Testis (tissue), 2 donors: ENCODE results near the gene SIK2.

Experiments used
- POLR2A ChIP-seq: fragments of 450-650 bp; IDR thresholded peaks from one replicate; pipeline ENCODE4 v1.6.1; 2017; ENCODE audit warnings: antibody characterized with exemption, mild to moderate bottlenecking, moderate library complexity
- TF ChIP-seq, protein P1 (sequence below), 3 experiments: fragments of 450-650 bp in 2 of 3; fragments of 200-600 bp in 1 of 3; sonication (generic) in 1 of 3; IDR thresholded peaks; one replicate each; pipeline ENCODE4 v1.5.1; 2016 to 2019; ENCODE audit warnings: antibody characterized with exemption in 3 of 3, mild to moderate bottlenecking in 2 of 3, moderate library complexity in 1 of 3

DNA sequence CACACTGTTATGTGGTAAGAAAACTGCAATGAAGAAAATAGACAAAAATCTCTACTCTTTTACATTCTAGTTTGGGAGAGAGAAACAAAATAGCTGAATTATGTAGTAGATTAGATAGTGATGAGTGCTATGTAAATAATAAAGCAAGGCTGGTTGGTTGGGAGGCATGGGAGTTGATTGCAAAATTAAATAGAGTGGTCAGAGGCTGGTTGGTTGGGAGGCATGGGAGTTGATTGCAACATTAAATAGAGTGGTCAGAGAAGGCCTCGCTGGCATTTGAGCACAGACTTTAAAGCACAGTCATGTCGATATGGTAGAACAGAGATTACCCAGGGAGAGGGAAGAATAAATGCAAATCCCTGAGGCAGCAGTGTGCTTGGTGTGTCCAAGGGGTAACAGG is 22.4 kb downstream of the SIK2 start:
- TF ChIP-seq, protein P1, sequence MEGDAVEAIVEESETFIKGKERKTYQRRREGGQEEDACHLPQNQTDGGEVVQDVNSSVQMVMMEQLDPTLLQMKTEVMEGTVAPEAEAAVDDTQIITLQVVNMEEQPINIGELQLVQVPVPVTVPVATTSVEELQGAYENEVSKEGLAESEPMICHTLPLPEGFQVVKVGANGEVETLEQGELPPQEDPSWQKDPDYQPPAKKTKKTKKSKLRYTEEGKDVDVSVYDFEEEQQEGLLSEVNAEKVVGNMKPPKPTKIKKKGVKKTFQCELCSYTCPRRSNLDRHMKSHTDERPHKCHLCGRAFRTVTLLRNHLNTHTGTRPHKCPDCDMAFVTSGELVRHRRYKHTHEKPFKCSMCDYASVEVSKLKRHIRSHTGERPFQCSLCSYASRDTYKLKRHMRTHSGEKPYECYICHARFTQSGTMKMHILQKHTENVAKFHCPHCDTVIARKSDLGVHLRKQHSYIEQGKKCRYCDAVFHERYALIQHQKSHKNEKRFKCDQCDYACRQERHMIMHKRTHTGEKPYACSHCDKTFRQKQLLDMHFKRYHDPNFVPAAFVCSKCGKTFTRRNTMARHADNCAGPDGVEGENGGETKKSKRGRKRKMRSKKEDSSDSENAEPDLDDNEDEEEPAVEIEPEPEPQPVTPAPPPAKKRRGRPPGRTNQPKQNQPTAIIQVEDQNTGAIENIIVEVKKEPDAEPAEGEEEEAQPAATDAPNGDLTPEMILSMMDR (IDR thresholded peaks at IDR 0.05): no peak
- no peak for TF ChIP-seq POLR2A
